Endothelial cell (in vitro differentiated cells): ENCODE measurements around the gene RAP2B. TPM values are rescaled to one million over a fixed set of nuclear protein-coding genes. Genes with fewer than 3 reads are reported as not detected.
"Not testable (repeated sequence)": the region's sequence is repeated elsewhere in the genome, so short reads cannot be mapped to it uniquely, and the experiment has no call there.

Experiments used
- DNase-seq: peaks from one replicate; pipeline ENCODE4 v3.0.0; 2021; ENCODE audit warnings: low spot score
- H3K27ac Mint-ChIP-seq: one replicate; pipeline ENCODE4 v1.8.0; 2021; ENCODE audit warnings: mixed read lengths, inconsistent platforms; ENCODE audit not compliant: unreplicated experiment
- H3K27me3 Mint-ChIP-seq: one replicate; pipeline ENCODE4 v1.8.0; 2021; ENCODE audit warnings: mild to moderate bottlenecking, moderate library complexity, mixed read lengths, inconsistent platforms; ENCODE audit not compliant: unreplicated experiment
- H3K36me3 Mint-ChIP-seq: one replicate; pipeline ENCODE4 v1.8.0; 2021; ENCODE audit warnings: mild to moderate bottlenecking, low read depth, mixed read lengths, inconsistent platforms; ENCODE audit not compliant: unreplicated experiment
- H3K4me1 Mint-ChIP-seq: one replicate; pipeline ENCODE4 v1.8.0; 2021; ENCODE audit warnings: mild to moderate bottlenecking, mixed read lengths, inconsistent platforms; ENCODE audit not compliant: unreplicated experiment
- H3K4me3 Mint-ChIP-seq: one replicate; pipeline ENCODE4 v1.8.0; 2021; ENCODE audit warnings: mild to moderate bottlenecking, mixed read lengths, inconsistent platforms; ENCODE audit not compliant: unreplicated experiment
- H3K9me3 Mint-ChIP-seq: one replicate; pipeline ENCODE4 v1.8.0; 2021; ENCODE audit warnings: mixed read lengths, inconsistent platforms; ENCODE audit not compliant: unreplicated experiment
- CTCF ChIP-seq: fragments of 200-600 bp; sonication (generic); IDR thresholded peaks from one replicate; pipeline ENCODE4 v1.5.0; 2021; ENCODE audit warnings: antibody characterized with exemption; ENCODE audit not compliant: unreplicated experiment
- total RNA-seq: library from RNA; stranded (reverse); fragmentation: NEBNext Ultra II Directional; extraction: Animal tissue kit (Norgen Biotek cat#: 25700); gene quantifications from one replicate; pipeline ENCODE4 v1.2.1, GENCODE V29; 2021; ENCODE audit not compliant: unreplicated experiment

Gene RAP2B
- total RNA-seq, 1 donor from 2014 or later, result 33.7 TPM

DNA sequence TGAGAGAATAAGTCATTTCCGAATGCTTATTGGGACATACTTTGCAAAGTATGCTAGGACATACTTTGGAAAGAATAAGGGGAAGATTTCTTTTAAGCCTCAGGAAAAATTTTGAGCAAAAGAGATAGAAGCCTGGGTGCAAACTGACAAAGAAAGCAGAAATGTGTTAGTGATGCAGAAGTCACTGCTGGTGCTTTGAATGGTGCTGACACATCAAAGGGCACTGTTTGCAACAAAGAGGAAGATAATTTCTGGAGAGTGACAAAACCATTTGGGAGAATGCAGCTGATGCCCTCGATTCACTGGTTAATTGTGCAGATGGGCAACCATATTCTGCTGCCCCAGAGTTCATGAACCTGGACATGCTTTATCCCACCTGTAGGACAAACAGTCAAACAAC is 11.0 kb upstream of the RAP2B start:
- TF ChIP-seq CTCF, result no peak
- no peaks in the 10 kb centered on the region for H3K9me3 Mint-ChIP-seq
- H3K4me1 Mint-ChIP-seq, result no peaks in the 10 kb centered on the region
- H3K36me3 Mint-ChIP-seq, result no peaks in the 10 kb centered on the region
- no peak for DNase-seq
- no peak overlapping the region for H3K27ac Mint-ChIP-seq
- no peak overlapping the region for H3K4me3 Mint-ChIP-seq
- H3K27me3 Mint-ChIP-seq, result peaks cover under 1% of the 10 kb centered on the region

GRCh38 chr3:153155786-153156185 is 6.2 kb upstream of the RAP2B start:
- not testable (repeated sequence) for H3K27ac Mint-ChIP-seq, DNase-seq, H3K4me1 Mint-ChIP-seq, H3K27me3 Mint-ChIP-seq, H3K9me3 Mint-ChIP-seq, H3K36me3 Mint-ChIP-seq, H3K4me3 Mint-ChIP-seq

DNA sequence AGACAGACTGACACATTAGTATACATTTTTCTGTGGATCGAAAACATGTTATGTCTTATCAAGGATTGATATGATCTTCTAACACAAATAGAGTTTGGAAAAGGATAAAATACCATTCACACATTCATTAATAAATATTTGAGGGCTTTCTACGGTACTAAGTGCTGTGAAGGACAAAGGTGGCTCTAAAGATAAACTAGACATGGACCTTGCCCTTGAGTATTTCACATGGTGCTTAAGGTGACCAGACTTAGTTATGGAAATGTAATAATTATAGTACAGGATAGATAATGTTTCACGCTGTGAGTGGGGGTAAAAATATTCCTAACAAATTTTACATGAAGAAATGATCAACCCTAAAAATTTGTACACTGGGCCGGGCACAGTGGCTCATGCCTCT is 3.8 kb upstream of the RAP2B start:
- Mint-ChIP-seq H3K36me3 (no peaks in the 10 kb centered on the region), H3K4me3 (no peak overlapping the region), H3K27ac (no peak overlapping the region), H3K4me1 (no peaks in the 10 kb centered on the region), H3K9me3 (no peaks in the 10 kb centered on the region), H3K27me3 (peaks cover 12% of the 10 kb centered on the region)
- no peak for DNase-seq
- no peak for TF ChIP-seq CTCF

GRCh38 chr3:153158961-153159735 is 2.9 kb upstream of the RAP2B start:
- peak overlapping the region; percentile 24 for H3K27ac Mint-ChIP-seq
- peaks cover 20% of the 10 kb centered on the region for H3K27me3 Mint-ChIP-seq
- peak overlapping the region; percentile 56 for H3K4me3 Mint-ChIP-seq
- TF ChIP-seq CTCF, result no peak
- no peaks in the 10 kb centered on the region for H3K9me3 Mint-ChIP-seq
- DNase-seq, result no peak
- peaks cover 3% of the 10 kb centered on the region for H3K36me3 Mint-ChIP-seq
- H3K4me1 Mint-ChIP-seq, result peaks cover 7% of the 10 kb centered on the region

- H3K4me1 Mint-ChIP-seq, result peaks cover 12% of the 10 kb centered on the region
- TF ChIP-seq CTCF, result no peak
- DNase-seq, result no peak
- H3K27ac Mint-ChIP-seq, result peak overlapping the region; percentile 24
- peaks cover 3% of the 10 kb centered on the region for H3K36me3 Mint-ChIP-seq
- H3K9me3 Mint-ChIP-seq, result no peaks in the 10 kb centered on the region
- peaks cover 20% of the 10 kb centered on the region for H3K27me3 Mint-ChIP-seq
- peak overlapping the region; percentile 98 for H3K4me3 Mint-ChIP-seq
Observed at GRCh38 chr3:153159771-153160397, 2.1 kb upstream of the RAP2B start.
